ENCODE results near the gene PLAGL1. TPM values are rescaled to one million over a fixed set of nuclear protein-coding genes. Genes with fewer than 3 reads are reported as not detected.
A peak's percentile ranks its signal among the peaks of the same experiment; 100 is the strongest.

Gene PLAGL1
- total and polyA plus RNA-seq, 2 of the 13 experiments (the other 11 are each of a cell fraction or from before 2014, with no cell fraction given) = 0.60 to 2.3 TPM

- no peak overlapping the region for H3K9ac ChIP-seq (ENCODE audit: insufficient read depth, low read depth, low read length)
- peaks cover 0 to 14% of the 10 kb centered on the region in 2 experiments; a peak in 3 of 5 replicates for H3K27me3 ChIP-seq (ENCODE audit: control insufficient read depth in 1 of 2, insufficient read depth in 2 of 2, low read length in 2 of 2)
- peaks cover 14% of the 10 kb centered on the region for H3K4me1 ChIP-seq (ENCODE audit: insufficient read depth, low read length)
- no TSS peak for BruUV-seq (replicated peaks)
- POLR2A ChIA-PET = no interaction called here
- intact Hi-C loops (cut with micrococcal nuclease; ENCODE audit: unreplicated experiment) (no loop called here), in situ Hi-C loops (cut with HindIII; ENCODE audit: extremely low pct_ligation_motif_present, low pct_unique_long_range_greater_than_20kb) (no loop called here)
- TF ChIP-seq CEBPB (IDR thresholded peaks at IDR 0.05; ENCODE audit: borderline replicate concordance, low read depth, low read length) (peak; percentile 59; the same call in 1 of the 2 replicates), GABPB1 (CRISPR knock-in tag; IDR thresholded peaks at IDR 0.05) (no peak), RARG (CRISPR knock-in tag; IDR thresholded peaks at IDR 0.05; ENCODE audit: low read depth) (no peak), ZNF746 (CRISPR knock-in tag; IDR thresholded peaks at IDR 0.05) (no peak), CTCF (CRISPR knock-in tag; IDR thresholded peaks at IDR 0.05) (peak; percentile 38), HDAC6 (IDR thresholded peaks at IDR 0.05; ENCODE audit: low read depth, low read length) (no peak), STAG1 (CRISPR knock-in tag; IDR thresholded peaks at IDR 0.05) (peak; percentile 53), THAP9 (CRISPR knock-in tag; IDR thresholded peaks at IDR 0.05; ENCODE audit: borderline replicate concordance) (no peak), MNT (IDR thresholded peaks at IDR 0.05) (0 out of 2 replicates have a peak, but pooled peaks have one; percentile 9)
- no peak for FAIRE-seq
- 0 out of 6 replicates have a peak overlapping the region, but pooled peaks of 2 of the 3 experiments have one; percentile 1 to 14 for H3K4me3 ChIP-seq (replicated peaks in 1 of 3; ENCODE audit: insufficient read depth in 1 of 3, low read depth in 2 of 3, low read length in 3 of 3)
- H3K79me2 ChIP-seq (ENCODE audit: insufficient read depth, low read length) = no peaks in the 10 kb centered on the region
- H3K9me3 ChIP-seq (ENCODE audit: low read length) = no peaks in the 10 kb centered on the region
- no peaks in the 10 kb centered on the region for H4K20me1 ChIP-seq (ENCODE audit: insufficient read depth, low read length)
- no peak overlapping the region for H3K27ac ChIP-seq (ENCODE audit: extremely low read length, insufficient read depth, low read length)
- peak; percentile 92 for ATAC-seq
- CTCF ChIA-PET (ENCODE audit: low intra/inter-chr PET ratio, low total read pairs) = no interaction called here
- no peak overlapping the region for H2AFZ ChIP-seq (ENCODE audit: low read length)
- peak overlapping the region; percentile 54 for H3K4me2 ChIP-seq (ENCODE audit: low read depth, low read length)
- 4% methylated on average over 8 of the region's 8 CpGs for whole genome bisulfite sequencing (ENCODE audit: low lambda C conversion rate)
- no peaks in the 10 kb centered on the region for H3K36me3 ChIP-seq (replicated peaks in 1 of 2; ENCODE audit: control insufficient read depth in 1 of 2, insufficient read depth in 2 of 2, low read length in 2 of 2)
- peak; percentile 21 for DNase-seq (ENCODE audit: low spot score)
Observed at GRCh38 chr6:144036064-144036834, 28.2 kb upstream of the PLAGL1 start.
